Panc1 (cell line): ENCODE measurements around the gene RPS13. TPM values are rescaled to one million over a fixed set of nuclear protein-coding genes. Genes with fewer than 3 reads are reported as not detected.

ENCODE experiments used
- total RNA-seq: library from RNA; stranded (reverse); gene quantifications from one replicate; pipeline ENCODE4 v1.2.1, GENCODE V29; 2021; ENCODE audit not compliant: unreplicated experiment

The RPS13 gene
- total RNA-seq, 1 experiment from 2014 or later: 882 TPM

Other genes with a start within 250 kb of the RPS13 start
- gene PLEKHA7, start 63.3 kb downstream of the RPS13 start, total RNA-seq: 11.6 TPM
- gene PIK3C2A, start 130.3 kb upstream of the RPS13 start, total RNA-seq: 68.3 TPM
- gene NUCB2, start 199.1 kb upstream of the RPS13 start, total RNA-seq: 62.2 TPM